OCI-M1 (cell line): ENCODE data around the gene OSBP2.
"Not testable (repeated sequence)": the region's sequence is repeated elsewhere in the genome, so short reads cannot be mapped to it uniquely, and the experiment has no call there.

Source experiments
- DNase-seq: peaks from one replicate; lab custom pipeline; 2025; lab: John Stamatoyannopoulos, UW

OSBP2 gene

GRCh38 chr22:30718938-30719337 is 24.3 kb downstream of the OSBP2 start:
- DNase-seq: no peak

GRCh38 chr22:30720263-30720837 is 25.7 kb downstream of the OSBP2 start:
- peak; percentile 54 for DNase-seq

GRCh38 chr22:30721741-30722140 is 27.1 kb downstream of the OSBP2 start:
- no peak for DNase-seq

- DNase-seq: peak; percentile 57
Measured at GRCh38 chr22:30728826-30729225, 34.2 kb downstream of the OSBP2 start.

- DNase-seq: no peak
Measured at GRCh38 chr22:30731658-30732057, 37.0 kb downstream of the OSBP2 start.

- no peak for DNase-seq
Measured at GRCh38 chr22:30732426-30732825, 37.8 kb downstream of the OSBP2 start.

- no peak for DNase-seq
Measured at GRCh38 chr22:30733181-30733631, 38.5 kb downstream of the OSBP2 start.

- DNase-seq: not testable (repeated sequence)
Measured at GRCh38 chr22:30740007-30740406, 45.3 kb downstream of the OSBP2 start.

- not testable (repeated sequence) for DNase-seq
Measured at GRCh38 chr22:30740511-30740910, 45.8 kb downstream of the OSBP2 start.

- no peak for DNase-seq
Measured at GRCh38 chr22:30742291-30743256, 47.9 kb downstream of the OSBP2 start.

GRCh38 chr22:30743257-30744020 is 48.8 kb downstream of the OSBP2 start:
- no peak for DNase-seq

- DNase-seq: peak; percentile 36
Measured at GRCh38 chr22:30744224-30744623, 49.5 kb downstream of the OSBP2 start.

- DNase-seq: no peak
Measured at GRCh38 chr22:30747493-30747892, 52.8 kb downstream of the OSBP2 start.

- DNase-seq: no peak
Measured at GRCh38 chr22:30749272-30749671, 54.6 kb downstream of the OSBP2 start.

GRCh38 chr22:30749849-30750248 is 55.2 kb downstream of the OSBP2 start:
- DNase-seq: no peak

- DNase-seq: no peak
Measured at GRCh38 chr22:30751529-30751928, 56.9 kb downstream of the OSBP2 start.

GRCh38 chr22:30752771-30753170 is 58.1 kb downstream of the OSBP2 start:
- DNase-seq: no peak

GRCh38 chr22:30753701-30754100 is 59.0 kb downstream of the OSBP2 start:
- no peak for DNase-seq

- no peak for DNase-seq
Measured at GRCh38 chr22:30754521-30754920, 59.8 kb downstream of the OSBP2 start.

- DNase-seq: peak; percentile 71
Measured at GRCh38 chr22:30754971-30755758, 60.5 kb downstream of the OSBP2 start.

- DNase-seq: no peak
Measured at GRCh38 chr22:30755759-30756124, 61.1 kb downstream of the OSBP2 start.
